Fibroblast of peridontal ligament (primary cell): Measurements from ENCODE around the gene SETD1A.
"Not testable (repeated sequence)": the region's sequence is repeated elsewhere in the genome, so short reads cannot be mapped to it uniquely, and the experiment has no call there.

Experiments
- DNase-seq: peaks from one replicate; pipeline ENCODE4 v3.0.0-alpha.2; 2010; ENCODE audit errors: extremely low read depth

Gene SETD1A

DNA sequence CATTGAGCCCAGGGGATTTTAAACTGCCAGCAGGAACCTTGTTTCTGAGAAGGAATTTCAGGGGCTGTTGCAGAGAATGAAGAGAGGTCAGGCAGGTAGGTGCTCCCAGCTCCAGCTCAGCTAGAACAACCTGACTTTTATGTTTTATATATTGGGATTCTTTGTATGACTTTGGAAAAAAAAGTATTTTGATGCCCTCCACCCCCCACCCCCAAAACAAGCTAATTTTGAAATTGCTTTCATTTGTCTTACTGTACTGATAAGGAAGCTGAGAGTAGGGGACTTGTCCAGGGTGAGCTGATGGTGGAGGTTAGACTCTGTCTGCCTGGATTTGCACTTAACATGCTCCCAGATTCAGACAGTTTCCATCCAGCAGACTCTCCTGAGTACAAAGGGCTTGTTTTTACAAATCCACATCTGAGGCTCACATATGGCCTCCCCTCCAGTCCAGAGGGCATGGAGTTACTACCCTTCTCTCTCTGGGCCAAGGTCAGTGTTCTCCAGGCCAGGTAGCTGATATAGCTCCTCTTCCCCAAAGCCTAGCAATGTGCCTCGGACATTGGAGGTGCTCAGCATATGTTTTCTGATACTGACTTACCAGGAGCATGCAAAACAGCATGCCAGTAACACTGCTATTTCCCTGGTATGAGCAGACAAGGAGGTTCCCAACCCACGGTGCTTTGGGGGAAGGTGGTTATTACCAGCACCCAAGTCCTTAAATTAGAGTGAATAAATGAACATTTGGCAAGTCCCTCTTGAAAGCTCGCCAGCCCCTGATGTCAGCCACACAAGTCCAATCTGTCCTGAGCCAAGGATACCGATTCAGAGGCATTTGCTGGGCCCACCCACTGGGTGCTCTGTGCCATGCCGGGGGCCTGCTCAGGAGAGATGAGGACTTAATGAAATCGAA lies 41.6 kb downstream of the SETD1A start:
- DNase-seq = peak; percentile 27

DNA sequence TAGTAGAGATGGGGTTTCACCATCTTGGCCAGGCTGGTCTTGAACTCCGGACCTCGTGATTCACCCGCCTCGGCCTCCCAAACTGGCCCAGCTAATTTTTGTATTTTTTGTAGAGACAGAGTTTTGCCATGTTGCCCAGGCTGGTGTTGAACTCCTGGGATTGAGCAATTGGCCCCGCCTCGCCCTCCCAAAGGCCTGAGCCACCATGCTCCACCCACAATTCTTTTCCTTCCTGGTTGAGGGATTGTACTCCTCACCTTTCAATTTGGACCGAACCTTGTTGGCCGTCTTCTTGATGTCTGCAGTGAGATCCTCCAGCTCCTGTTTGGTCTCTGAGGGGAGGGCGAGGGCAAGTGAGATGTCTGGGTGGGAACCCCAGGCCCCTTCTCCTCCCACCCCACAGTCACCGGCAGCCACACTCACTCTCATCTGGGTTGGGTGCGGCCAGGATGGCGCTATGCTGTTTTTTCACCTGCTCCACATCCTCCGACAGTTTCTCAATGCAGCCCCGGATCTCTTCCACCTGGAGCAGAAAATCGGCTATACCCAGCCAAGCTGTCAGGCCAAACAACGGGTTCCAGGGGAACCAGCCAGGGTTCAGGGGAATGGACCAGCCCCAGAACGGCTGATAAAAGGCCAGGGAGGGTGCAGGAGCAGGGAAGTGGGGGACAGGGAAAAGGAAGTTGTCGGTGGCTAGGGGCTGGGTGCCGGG lies 43.3 kb downstream of the SETD1A start:
- no peak for DNase-seq

DNA sequence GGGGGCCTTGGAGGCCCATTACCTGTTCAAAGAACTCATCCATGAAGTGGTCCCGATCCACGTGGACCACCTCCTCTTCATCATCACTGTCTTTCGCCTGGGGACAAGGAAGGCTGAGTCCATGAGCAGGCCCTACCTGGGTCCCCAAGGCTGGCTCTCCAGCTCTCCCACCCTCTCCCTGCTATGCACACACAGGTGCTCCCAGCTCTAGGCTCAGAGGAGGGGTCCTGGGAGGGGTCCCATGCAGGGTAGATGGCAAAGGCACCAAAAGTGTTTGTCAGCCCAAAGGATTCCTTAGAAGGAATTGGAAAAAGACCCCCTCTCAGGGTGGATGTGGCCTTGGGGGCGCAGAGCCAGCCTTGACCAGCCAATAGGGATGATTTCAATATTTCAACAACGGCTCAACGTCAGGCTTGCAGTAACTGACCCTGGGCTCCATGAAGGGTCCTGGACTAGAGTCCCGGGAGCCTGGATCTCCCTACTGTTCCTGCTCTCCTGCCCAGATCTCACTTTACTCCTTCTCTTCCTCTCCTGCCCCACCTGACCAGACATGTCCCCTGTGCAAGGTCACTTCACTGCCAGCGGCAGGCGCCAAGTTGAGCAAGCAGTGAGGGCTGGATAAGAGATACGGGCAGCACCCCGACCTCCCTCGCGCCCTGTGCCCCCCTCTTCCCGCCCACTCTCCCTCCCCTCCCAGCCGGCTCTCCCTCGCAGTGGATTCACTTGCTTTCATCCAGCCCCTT lies 44.1 kb downstream of the SETD1A start:
- DNase-seq = no peak

DNA sequence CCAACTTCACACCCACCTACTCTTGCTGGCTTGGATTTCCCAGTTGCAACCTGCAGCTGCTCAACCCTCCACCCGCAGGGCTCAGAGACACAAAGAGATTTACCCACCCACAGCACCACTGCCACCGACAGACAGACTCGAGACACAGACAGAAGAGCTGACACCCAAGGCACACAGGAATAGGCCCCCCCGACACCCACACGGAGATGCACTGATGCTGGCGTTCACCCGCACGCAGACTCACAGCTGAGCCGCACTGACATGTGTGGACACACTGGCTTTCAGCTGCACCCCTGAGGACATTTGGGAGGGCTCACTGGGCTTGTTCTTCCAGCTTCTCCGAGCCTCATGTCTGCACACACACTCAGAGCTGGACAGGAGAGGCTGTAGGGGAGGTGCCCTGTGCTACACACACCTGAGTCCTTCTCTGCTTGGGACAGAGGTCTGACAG lies 44.7 kb downstream of the SETD1A start:
- DNase-seq = no peak

DNA sequence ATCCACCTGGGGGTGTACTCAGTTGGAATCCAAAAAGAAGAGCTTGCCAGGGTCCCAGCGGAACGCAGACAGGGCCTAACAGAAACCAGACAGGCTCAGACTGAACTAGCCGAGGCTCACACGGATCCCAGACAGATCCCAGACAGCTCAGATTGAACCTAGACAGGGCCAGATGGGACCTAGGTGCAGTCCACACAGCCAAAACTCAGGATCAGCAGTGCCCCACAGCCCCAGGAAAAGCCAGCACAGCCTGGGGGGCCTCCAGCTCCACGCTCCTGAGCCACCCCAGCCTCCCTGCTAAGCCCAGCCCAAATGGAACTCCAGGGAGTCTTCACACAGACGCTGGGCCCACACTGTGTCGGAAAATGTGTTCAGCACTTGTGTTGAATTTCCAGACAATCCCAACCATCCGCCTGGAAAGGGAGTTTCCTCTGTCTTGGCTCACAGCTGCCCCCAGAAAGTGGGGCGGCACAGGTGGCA lies 45.3 kb downstream of the SETD1A start:
- no peak for DNase-seq

DNA sequence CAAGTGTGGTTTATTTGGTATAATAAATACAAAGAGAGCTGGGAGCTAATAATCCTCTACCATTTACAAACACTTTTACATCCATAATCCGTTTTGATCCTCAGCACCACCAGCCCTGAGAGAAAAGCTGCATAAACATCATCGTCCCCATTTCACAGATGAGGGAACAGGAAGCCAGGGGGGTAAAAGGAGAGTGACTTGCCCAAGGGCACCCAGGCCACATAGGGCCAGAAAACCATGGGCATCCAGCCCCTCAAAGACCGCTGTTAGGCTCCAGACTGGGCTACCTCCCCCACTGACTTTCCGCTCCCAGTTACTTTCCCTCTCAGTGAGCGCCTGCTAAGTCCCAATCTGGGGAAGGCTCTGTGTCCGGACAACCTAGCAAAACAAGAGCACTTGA lies 46.2 kb downstream of the SETD1A start:
- DNase-seq = no peak

DNA sequence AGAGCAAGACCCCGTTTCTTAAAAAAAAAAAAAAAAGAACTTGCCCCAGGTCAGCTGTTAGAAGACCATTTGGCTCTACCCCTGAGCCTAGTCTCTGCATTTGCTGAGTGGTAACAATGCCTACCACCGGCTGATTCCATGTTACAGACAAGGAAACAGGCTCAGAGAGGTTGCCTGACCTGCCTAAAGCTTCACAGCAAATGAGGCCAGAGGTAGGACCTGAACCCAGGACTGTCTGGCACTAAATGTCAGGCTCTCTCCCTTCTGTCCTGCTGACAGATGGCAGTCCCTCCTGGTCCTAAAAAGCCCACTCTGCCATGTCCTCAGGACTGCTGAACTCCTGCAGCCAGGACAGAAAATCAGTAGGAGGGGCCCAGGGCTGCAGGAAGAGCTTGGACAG lies 47.1 kb downstream of the SETD1A start:
- no peak for DNase-seq

DNA sequence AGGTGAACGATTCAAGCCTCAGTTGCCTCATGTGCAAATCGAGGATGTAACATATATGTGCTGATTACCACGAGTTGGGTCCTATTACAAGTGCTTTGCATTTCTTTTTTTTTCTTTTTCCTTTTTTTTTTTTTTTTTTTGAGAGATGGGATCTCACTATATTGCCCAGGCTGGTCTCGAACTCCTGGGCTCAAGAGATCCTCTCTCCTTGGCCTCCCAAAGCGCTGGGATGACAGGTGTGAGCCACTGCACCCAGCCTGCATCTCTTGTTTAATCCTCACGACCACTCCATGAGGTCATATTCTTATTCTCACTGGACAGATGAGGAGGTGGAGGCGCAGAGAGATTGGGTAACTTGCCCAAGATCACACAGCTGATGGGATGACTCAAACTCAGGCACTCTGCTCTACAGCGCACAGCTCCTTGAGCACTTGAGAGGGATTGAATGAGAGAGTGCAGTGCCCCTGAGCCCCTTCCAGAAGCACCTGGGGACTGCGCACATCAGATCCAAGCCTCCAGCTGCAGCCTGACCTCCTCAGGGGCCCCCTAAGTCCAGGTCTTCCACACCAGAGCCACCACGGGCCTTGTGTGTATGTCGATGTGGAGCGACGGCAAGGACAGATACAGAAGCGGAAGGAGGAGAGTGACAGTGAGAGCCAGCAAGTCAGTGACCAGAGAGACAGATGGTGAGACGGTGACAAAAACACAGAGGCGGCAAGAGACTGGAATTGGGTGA lies 48.0 kb downstream of the SETD1A start:
- no peak for DNase-seq

DNA sequence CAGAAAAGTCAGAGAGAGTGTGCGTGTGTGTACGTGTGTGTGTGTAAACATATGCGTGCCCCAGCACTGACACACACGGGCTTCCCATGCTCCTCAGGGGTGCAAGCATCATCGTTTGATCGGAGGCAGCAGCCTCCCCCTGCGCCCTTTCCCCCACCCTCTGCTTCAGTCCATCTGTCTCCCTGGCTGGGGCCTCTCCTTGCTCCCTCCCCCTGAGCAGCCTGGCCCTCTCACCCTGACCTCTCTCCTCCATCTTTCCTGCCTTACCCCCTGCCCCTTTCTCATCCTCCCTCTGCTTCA lies 48.5 kb downstream of the SETD1A start:
- no peak for DNase-seq

DNA sequence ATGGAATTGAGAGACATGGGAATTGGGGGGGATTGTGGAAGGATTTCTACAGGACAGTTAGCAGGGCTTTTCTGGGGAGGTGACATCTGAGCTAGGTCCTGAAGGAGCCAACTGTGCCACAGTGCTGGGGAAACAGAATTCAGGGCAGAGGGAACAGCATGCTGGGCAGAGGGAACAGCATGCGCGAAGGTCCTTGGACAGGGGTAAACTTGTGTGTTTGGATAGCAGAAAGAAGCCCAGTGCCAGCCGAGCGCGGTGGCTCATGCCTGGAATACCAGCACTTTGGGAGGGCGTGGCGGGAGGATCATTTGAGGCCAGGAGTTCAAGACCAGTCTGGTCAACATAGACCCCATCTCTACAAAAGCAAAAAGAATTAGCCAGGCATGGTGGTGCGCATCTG lies 49.0 kb downstream of the SETD1A start:
- no peak for DNase-seq

DNA sequence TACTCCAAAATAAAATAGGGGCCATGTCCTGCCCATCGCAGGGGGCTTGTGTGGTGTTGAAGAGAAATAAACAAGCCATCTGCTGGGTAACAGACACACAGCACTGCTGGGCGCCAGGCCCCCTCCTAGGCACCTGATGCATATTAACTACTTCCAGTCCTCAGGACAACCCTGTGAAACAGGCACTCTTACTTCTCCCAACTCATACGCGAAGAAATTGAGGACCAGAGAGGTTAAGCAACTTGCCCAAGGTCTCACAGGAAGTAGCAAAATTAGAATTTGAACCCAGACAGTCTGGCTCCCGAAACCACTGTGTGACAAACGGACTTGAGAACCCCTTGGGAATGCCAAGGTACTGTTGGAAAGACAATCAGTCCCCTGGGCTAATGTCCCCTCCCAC lies 50.1 kb downstream of the SETD1A start:
- no peak for DNase-seq

DNA sequence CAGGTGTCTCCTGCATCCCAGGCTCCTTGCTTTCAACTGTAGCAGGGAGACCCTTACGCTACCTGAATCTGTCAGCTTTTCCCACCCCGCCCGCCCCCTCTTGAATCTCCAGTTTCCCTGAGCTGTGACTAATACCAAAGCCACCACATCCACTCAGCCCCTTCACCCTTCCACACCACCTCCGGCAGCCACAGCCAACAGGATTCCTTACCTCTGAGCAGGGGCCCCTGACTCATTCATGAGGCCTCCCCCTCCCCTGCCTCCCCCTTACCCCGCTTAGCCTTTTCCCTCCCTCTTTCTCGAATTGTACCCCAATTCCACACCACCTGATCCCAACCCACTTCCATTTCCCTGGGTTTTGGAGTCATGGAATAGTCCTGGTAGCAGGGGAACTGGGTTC lies 50.6 kb downstream of the SETD1A start:
- no peak for DNase-seq

DNA sequence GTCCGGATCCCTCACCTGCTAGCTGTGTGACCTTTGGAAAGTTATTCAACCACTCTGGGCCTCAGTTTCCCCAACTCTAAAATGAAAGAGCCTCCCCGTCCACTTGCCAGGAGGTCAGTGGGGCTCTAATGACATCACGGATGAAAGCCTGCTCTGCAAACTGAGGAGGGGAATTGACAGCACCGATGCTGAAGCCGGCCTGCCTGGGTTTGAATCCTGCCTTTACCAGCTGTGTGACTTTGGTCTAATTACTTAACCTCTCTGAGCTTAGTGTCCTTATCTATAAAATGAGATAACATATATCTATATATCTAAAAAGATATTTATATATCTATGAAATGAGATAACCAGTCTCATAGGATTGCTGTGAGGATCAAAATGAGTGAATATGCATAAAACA lies 51.0 kb downstream of the SETD1A start:
- DNase-seq = no peak

DNA sequence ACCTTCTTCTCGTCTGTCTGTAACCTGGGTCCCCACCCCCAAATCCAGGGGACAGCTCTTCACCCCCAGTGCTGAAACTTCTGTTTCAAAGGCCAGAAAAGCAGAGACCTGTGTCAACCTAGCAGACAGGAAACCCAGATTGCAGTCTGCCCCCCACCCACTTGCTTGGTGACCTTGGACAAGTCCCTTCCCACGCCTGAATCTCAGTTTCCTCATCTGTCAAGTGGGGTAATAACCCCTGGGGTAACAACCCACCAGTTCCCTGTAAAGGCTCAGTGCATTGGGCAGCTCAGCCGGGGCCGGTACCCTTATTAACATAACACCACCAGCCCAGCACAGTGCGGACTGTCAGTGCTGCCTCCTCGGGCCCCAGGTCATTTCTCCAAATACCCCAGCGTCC lies 51.6 kb downstream of the SETD1A start:
- DNase-seq = no peak

DNA sequence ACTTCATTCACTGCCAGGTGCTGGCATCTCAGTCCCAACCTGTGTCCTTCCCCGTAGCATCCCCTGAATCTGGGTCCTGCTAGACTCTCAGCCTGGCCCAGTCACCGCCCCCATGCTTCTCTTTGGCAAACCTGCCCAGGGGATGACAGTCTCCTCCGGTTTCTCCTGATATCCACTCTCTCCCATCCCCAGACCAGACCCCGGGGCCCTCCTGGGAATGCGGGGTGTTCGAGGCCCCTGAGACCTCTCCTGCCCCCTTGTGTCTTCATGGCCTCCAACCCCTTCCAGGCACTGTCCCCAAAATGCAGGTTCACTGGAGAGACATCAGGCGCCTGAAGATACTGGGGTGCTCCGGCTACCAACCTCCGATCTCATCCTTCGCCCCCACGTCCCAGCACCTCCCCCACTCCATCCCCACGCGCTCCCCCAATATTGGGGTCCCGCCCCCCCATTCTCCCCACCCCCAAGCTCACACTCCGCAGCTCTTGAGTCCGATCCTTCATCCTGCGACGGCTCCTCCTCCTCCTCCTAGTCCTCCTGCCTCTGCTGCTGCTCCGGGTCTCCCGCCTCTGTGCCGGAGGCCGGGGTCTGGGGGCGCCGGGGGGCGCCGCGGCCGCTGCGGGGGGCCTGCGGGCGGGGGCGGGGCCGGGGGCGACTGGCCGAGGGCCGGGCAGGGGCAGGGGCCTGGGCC lies 52.5 kb downstream of the SETD1A start:
- DNase-seq = no peak

DNA sequence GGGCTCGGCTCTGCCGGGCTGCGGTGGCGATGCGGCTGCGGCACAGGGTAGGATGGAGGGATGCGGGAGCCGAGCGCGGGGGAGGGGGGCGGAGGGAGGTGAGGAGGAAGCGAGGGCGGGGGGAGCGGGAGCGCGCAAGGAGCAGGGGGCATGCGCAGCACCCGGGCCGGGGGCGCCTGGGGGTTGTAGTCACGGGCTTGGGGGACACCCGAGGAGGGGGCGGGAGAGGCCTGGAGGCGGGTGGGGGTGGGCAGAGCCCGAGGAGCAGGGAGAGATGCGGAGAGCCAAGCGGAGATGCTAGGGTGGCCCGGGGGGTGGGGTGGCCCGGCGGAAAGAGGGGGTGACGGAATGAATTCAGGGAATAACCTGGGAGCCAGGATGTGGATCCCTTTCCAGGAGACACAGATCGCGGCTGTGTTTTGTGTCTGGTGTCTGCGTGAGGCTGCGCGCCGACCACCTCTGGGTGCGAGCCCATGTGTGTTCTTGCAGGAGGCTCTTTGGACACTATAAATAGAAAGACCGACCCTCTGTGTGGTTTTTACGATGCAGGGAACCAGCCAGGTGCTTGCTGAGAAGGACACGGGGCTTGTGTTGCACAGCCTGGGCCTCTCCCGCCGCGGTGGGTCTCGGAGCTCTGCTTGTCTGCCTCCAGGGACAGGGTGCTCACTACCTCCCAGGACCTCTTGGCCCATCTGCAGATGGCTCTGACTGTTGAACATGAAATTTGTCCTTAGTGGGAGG lies 53.2 kb downstream of the SETD1A start, which contains the start of gene STX1B:
TSS of gene STX1B (minus strand) at position 54 of the 741 bp plus-strand sequence. CDS start 242 bp downstream, outside the sequence.
- DNase-seq = no peak

DNA sequence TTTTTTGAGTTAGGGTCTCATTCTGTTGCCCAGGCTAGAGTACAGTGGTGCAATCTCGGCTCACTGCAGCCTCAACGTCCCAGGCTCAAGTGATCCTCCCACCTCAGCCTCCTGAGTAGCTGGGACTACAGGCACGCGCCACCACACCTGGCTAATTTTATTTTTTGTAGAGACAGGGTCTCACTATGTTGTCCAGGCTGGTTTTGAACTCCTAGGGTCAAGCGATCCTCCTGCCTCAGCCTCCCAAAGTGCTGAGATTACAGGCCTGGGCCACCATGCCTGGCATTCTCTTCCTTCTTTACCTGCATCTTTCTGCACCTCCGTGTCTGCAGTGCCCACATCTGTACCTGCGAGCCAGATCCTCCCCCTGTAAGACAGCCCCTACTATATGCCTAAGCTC lies 54.3 kb downstream of the SETD1A start:
- not testable (repeated sequence) for DNase-seq

DNA sequence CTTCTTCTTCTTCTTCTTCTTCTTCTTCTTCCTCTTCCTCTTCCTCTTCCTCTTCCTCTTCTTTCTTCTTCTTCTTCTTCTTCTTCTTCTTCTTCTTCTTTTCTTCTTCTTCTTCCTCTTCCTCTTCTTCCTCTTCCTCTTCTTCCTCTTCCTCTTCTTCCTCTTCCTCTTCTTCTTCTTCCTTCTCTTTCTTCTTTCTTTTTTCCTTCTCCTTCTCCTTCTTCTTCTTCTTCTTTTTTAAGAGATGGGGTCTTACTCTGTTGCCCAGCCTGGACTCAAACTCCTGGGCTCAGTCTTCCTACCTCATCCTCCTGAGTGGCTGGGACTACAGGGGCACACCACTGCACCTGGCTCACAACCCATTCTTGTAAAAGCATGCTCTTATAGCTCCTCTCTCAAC lies 55.7 kb downstream of the SETD1A start:
- DNase-seq = not testable (repeated sequence)

DNA sequence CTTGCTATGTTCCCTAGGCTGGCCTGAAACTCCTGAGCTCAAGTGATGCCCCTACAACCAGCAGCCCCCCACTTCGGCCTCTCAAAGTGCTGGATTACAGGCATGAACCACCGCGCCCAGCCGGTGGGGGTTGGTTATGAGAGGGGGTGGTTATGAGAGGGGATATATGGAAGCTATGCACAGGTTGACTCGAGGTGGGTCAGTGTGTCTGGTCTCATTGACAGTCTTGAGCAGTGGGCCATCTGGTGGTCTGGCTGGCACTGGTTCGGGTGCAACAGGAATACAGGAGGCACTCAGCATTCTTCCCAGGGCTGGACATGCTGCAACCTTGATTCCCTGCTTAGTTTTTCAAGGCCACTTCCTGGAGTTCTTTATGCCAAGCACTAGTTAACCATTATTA lies 58.5 kb downstream of the SETD1A start:
- DNase-seq = no peak

DNA sequence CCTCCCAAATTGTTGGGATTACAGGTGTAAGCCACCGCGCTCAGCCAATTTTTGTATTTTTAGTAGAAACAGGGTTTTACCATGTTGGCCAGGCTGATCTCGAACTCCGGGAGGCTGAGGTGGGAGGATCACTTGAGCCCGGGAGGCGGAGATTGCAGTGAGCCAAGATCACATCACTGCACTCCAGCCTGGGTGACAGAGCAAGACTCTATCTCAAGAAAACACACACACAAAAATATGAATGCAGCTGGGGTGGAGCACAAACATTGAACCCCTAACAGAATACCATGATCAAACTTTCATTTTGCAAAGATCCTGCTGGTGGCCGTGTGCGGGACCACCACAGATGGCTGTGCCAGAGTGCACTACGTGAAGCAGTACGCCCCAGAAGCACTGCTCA lies 60.2 kb downstream of the SETD1A start:
- not testable (repeated sequence) for DNase-seq
